ENCODE measurements around the gene HIC1. TPM values are rescaled to one million over a fixed set of nuclear protein-coding genes. Genes with fewer than 3 reads are reported as not detected.

The HIC1 gene
- total RNA-seq, 1 donor from 2014 or later = 0.37 TPM

GRCh38 chr17:2024572-2025219, 30.2 kb upstream of the HIC1 start:
- H3K27ac Mint-ChIP-seq (ENCODE audit: unreplicated experiment) = no peak overlapping the region
- no peak overlapping the region for H3K4me3 Mint-ChIP-seq
- peaks cover 86% of the 10 kb centered on the region for H3K27me3 Mint-ChIP-seq (ENCODE audit: low read depth)
- H3K4me1 Mint-ChIP-seq = peaks cover 18% of the 10 kb centered on the region
- no peaks in the 10 kb centered on the region for H3K36me3 Mint-ChIP-seq (ENCODE audit: low read depth)
- H3K9me3 Mint-ChIP-seq = no peaks in the 10 kb centered on the region
- no peak for DNase-seq (ENCODE audit: low read depth, low spot score)
- TF ChIP-seq CTCF (conservative IDR thresholded peaks at IDR 0.05) = no peak

GRCh38 chr17:2025220-2025621, 29.7 kb upstream of the HIC1 start, which contains the start of gene RTN4RL1:
Gene RTN4RL1, minus strand, starts transcription at chr17:2025334. Its CDS starts 469 bp downstream, at chr17:2024865.
- H3K27me3 Mint-ChIP-seq (ENCODE audit: low read depth) = peaks cover 84% of the 10 kb centered on the region
- H3K4me3 Mint-ChIP-seq = peak within 1 kb of the TSS; percentile 79
- TF ChIP-seq CTCF (conservative IDR thresholded peaks at IDR 0.05) = no peak
- no peaks in the 10 kb centered on the region for H3K9me3 Mint-ChIP-seq
- H3K27ac Mint-ChIP-seq (ENCODE audit: unreplicated experiment) = no peak within 1 kb of the TSS
- DNase-seq (ENCODE audit: low read depth, low spot score) = no peak
- H3K36me3 Mint-ChIP-seq (ENCODE audit: low read depth) = no peaks in the 10 kb centered on the region
- peaks cover 14% of the 10 kb centered on the region for H3K4me1 Mint-ChIP-seq

GRCh38 chr17:2025622-2026309, 29.1 kb upstream of the HIC1 start:
- Mint-ChIP-seq H3K4me3 (peak overlapping the region; percentile 70), H3K4me1 (peaks cover 15% of the 10 kb centered on the region), H3K9me3 (no peaks in the 10 kb centered on the region), H3K27me3 (ENCODE audit: low read depth) (peaks cover 83% of the 10 kb centered on the region), H3K36me3 (ENCODE audit: low read depth) (no peaks in the 10 kb centered on the region), H3K27ac (ENCODE audit: unreplicated experiment) (no peak overlapping the region)
- peak; percentile 75 for TF ChIP-seq CTCF (conservative IDR thresholded peaks at IDR 0.05)
- peak; percentile 67 for DNase-seq (ENCODE audit: low read depth, low spot score)

DNA sequence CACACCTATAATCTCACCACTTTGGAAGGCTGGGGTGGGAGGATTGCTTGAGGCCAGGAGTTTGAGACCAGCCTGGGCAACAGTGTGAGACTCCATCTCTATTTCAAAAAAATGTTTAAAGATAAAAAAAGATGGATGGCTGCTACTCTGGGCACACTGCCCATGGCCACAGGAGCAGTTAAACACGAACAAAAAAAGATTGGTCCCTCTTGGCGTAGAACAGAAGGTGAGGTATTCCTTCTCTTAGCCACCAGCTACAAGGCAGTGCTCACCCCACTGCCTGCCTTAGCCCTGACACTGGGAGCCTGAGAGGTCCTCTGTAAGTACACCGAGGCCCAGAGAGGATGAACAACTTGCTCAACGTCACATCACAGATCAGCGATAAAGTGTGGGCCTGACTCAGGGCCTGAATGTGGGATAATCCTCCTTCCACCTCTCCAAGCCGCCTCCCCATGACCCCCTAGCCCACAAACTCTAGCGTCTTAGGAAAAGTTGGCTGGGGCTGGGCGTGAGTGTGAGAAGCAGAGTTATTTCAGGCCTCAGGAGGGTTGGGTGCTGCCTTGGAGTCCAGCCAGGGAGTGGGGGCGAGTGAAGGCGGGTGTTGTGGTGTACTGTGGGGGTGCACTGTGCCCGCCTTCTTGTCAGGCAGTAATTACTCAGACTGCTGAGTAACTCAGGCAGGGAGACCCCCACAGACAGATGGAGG, 27.2 kb upstream of the HIC1 start:
- no peaks in the 10 kb centered on the region for H3K9me3 Mint-ChIP-seq
- peak overlapping the region; percentile 68 for H3K4me3 Mint-ChIP-seq
- TF ChIP-seq CTCF (conservative IDR thresholded peaks at IDR 0.05) = no peak
- peaks cover 13% of the 10 kb centered on the region for H3K4me1 Mint-ChIP-seq
- no peaks in the 10 kb centered on the region for H3K36me3 Mint-ChIP-seq (ENCODE audit: low read depth)
- H3K27me3 Mint-ChIP-seq (ENCODE audit: low read depth) = peaks cover 68% of the 10 kb centered on the region
- DNase-seq (ENCODE audit: low read depth, low spot score) = no peak
- H3K27ac Mint-ChIP-seq (ENCODE audit: unreplicated experiment) = no peak overlapping the region

DNA sequence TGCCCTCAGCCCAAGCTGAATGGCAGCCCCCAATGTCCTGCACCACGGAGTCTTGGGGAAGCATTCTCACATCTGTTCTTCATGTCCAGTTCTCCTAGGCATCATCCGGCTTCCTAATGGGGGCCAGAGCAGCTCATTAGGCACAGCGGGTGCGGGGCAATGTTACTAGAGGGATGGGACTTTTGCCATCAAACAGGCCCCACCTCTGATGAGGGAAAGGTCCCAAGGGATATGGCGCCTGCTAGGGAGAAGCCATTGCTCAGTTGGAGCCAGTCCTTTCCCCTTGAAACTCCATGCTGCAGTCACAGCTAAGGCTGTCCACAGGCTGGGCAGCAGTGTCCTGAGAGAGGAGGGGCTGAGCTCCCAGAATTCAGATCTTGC, 26.7 kb upstream of the HIC1 start:
- Mint-ChIP-seq H3K36me3 (ENCODE audit: low read depth) (no peaks in the 10 kb centered on the region), H3K27me3 (ENCODE audit: low read depth) (peaks cover 63% of the 10 kb centered on the region), H3K27ac (ENCODE audit: unreplicated experiment) (no peak overlapping the region), H3K4me3 (peak overlapping the region; percentile 84), H3K9me3 (no peaks in the 10 kb centered on the region), H3K4me1 (peaks cover 13% of the 10 kb centered on the region)
- no peak for DNase-seq (ENCODE audit: low read depth, low spot score)
- TF ChIP-seq CTCF (conservative IDR thresholded peaks at IDR 0.05) = no peak
